GDM1 (cell line): Measurements from ENCODE around the gene MSI2.

Experiments used
- DNase-seq: peaks from one replicate; lab custom pipeline; 2025; lab: John Stamatoyannopoulos, UW

Gene MSI2

GRCh38 chr17:57343717-57344116, 87.4 kb downstream of the MSI2 start:
- DNase-seq = no peak

- no peak for DNase-seq
Measured at GRCh38 chr17:57344261-57344660, 87.9 kb downstream of the MSI2 start.

GRCh38 chr17:57349541-57350247, 93.4 kb downstream of the MSI2 start:
- DNase-seq = no peak

DNA sequence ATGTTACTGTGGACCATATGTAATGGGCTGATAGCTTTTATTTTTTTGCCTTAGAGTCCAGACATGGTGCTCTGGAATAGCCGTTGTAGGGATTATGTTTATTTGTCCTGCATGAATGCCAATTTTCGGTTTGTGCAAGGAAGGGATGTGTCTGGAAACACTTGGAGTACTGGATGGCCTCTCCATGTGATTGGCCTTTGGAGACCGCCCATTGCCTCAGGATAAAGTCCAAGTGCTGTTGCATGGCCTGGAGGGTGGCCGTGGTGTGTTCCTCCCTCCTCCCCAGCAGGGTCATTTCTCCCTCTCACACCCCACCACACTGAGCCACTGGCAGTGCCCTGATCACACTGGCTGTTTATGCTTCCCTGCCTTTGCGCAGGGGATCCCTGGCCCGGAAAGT, 93.9 kb downstream of the MSI2 start:
- no peak for DNase-seq

- no peak for DNase-seq
Measured at GRCh38 chr17:57352665-57353175, 96.4 kb downstream of the MSI2 start.

DNA sequence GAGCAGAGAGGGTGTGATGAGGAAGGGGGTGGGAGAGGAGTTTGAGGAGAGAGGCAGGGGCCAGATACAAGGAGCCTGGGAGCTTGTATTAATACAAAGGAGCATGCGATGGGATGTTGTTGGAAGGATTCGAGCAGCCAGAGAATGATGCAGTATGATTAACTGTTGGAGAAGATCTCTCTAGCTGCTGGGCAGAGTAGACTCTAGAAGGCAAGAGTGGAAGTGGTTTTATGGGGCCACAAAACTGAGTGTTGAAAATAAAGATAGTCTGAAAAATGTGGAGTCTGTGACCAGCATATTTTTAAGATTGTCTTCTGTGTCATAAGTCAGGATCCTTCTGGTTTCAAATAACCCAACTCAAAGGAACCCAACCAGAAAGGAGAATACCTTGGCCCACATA, 98.3 kb downstream of the MSI2 start:
- DNase-seq = no peak

- no peak for DNase-seq
Measured at GRCh38 chr17:57355090-57355859, 99.0 kb downstream of the MSI2 start.

DNA sequence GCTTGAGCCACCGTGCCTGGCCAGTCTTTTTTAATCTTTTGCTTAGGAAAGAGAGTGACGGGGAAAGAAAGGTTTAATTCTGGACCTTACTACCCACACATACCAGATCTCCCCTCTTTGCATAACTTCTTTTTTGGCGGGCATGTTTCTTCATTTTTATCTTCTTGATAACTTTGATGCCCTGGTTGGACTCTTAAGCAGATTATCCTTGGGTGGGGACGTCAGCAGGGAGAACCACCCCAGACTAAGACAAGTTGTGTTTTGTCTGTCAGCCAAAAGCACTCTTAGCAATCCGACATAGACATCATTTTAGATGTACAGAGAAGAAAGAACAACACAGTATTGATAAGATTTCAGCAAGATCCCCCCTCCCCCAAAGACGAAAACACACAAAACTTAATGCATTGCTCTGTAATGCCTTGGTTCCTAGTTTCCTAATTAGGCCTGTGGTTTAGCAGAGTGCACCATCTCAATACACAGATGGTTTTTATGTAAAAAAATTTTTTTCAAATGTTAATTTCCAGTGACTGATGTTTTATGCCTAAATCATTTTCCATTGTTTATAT, 99.9 kb downstream of the MSI2 start:
- DNase-seq = no peak

- no peak for DNase-seq
Measured at GRCh38 chr17:57356719-57357391, 100.5 kb downstream of the MSI2 start.

GRCh38 chr17:57357392-57357784, 101.1 kb downstream of the MSI2 start:
- DNase-seq = no peak

DNA sequence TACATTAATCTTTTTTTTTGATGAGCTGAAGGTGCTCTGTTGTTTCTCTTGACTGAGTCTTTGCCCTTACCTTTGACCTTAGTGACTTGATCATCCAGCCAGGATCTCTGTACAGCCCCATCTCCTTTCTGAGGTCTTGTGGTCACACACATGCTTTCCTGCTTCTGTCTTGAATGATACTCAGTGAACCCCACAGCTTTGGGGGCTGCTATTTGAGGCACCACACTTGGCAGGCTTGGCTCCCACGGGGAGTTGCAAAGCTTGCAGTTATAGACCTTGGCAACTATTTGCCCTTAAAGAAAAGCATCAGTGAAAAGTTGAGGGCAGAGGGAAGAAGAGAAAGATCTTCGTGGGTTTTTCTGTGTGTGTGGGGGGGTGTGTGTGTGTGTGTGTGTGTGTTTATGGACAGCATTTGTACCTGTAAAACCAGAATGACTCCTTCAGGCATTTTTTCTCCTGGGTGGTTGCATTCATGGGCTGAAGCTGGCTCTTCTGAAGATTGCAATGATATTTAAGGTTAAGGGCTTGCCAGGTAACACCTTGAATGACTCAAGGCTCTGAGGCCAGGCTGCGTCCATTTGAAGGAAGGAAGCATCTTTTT, 101.6 kb downstream of the MSI2 start:
- DNase-seq = no peak

- DNase-seq = no peak
Measured at GRCh38 chr17:57360266-57360665, 103.9 kb downstream of the MSI2 start.

DNA sequence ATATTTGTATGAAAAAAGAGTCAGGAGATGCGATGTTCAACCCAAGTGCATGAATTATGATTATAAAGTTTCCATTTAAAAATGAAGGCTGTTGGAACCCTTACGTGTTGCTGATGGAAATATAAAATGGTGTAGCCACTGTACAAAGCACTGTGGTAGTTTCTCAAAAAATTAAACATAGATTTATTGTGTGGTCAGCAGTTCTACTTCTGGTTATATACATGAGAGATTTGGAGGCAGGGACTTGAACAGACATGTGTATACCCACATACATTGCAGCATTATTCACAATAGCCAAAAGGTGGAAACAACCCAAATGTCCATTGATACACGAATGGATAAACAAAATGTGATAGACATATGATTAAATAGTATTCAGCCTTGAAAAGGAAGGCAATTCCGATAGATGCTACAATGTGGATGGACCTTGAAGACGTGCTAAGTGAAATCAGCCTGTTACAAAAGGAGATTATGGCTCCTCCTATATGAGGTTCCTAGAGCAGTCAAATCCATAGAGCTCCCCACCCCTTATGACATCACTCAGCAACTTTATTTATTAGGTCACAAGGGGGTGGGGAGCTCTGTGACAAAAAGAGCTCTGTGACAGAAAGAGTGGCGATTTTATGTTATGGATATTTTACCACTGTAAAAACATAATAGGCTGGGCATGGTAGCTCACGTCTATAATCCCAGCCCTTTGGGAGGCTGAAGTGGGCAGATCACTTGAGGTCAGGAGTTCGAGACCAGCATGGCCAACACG, 106.7 kb downstream of the MSI2 start:
- DNase-seq = no peak

DNA sequence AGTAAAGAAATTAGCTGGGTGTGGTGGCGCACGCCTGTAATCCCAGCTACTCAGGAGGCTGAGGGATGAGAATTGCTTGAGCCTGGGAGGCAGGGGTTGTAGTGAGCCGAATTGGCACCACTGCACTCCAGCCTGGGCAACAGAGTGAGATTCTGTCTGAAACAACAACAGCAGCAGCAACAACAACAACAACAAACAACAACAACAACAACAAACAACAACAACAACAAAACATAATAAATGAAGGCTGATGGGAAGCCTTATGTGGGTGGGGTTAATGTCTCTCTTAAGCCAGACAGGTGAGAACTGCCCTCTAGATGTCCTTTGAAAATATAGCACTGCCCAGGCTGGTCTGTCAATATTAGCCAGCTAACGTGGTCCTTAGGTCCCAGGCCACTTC, 107.3 kb downstream of the MSI2 start:
- DNase-seq = no peak

- no peak for DNase-seq
Measured at GRCh38 chr17:57363998-57364643, 107.8 kb downstream of the MSI2 start.

DNA sequence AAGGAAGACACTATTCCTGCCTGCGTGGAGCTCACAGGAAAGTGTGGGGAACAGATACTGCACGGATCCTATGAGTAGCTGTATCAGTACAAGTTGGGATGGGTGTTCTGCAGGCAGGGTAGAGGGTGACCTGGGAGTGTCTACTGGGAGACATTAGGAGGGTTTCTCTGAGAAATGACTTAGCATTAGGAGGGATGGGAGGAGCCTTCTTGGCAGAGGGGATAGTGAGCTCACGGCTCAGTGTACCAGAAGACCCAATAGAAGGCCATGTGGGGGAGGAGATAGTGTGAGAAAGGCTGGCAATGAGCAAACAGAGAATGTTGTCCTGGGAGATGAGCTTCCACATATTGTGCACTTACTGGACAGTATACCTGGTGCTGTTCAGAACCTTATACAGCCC, 109.1 kb downstream of the MSI2 start:
- no peak for DNase-seq

DNA sequence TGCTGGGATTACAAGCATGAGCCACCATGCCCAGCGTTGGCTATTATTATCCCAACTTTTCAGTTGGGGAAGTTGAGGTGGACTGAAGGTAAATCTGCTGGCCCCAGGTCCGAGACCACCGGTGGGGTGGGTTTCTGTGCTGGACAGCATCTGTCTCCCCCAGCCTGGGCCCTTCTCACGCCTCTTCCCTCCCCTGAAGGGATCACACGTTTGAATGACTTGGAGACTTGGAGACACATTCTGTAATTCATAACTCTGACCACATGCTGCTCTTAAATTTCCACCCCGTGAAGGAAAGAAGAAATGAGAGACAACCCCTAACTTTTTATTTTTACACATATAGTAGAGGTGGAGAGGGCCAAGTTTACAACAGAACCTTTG, 109.8 kb downstream of the MSI2 start:
- no peak for DNase-seq

GRCh38 chr17:57366558-57367351, 110.4 kb downstream of the MSI2 start:
- DNase-seq = no peak

DNA sequence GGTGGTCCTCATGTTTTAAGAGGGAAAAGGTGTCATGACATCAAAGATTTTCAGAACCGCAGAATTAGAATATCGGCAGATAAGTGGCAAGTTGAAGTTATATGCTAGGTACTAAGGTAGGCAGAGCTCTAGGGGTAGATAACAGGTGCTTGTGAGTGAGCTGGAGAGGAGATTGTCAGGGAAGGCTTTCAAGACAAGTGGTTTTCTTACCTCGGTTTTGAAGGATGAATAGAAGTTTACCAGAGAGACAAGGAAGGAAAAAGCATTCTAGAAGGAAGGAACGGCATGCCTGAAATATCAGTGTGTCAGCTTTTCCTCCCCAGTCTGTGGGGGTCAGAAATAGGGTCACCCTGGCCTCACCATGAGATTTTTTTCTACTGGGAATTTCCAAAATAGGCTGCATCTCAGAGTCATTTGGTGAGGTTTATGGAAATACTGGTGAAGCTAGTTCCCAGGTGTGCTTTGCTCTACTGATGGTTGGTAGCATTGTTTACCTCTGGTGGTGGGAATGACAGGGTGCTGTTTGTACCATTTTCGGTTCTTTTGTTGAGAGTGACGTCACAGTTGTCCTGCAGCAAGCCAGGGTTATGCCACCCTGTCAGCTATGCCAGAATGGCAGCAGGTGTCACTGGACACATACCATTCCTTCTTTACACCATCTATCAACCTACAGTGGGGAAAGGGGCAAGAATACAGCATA, 112.5 kb downstream of the MSI2 start:
- DNase-seq = no peak
